HG03159 (cell line): Measurements from ENCODE around the gene SLC37A1.
A peak's percentile ranks its signal among the peaks of the same experiment; 100 is the strongest.
"Not testable (repeated sequence)": the region's sequence is repeated elsewhere in the genome, so short reads cannot be mapped to it uniquely, and the experiment has no call there.

Experiments
- ATAC-seq: cut with Tn5 transposase; IDR thresholded peaks from one replicate; pipeline ENCODE4 v1.9.1; 2021; ENCODE audit warnings: mild to moderate bottlenecking, moderate library complexity; ENCODE audit not compliant: unreplicated experiment

SLC37A1 gene

DNA sequence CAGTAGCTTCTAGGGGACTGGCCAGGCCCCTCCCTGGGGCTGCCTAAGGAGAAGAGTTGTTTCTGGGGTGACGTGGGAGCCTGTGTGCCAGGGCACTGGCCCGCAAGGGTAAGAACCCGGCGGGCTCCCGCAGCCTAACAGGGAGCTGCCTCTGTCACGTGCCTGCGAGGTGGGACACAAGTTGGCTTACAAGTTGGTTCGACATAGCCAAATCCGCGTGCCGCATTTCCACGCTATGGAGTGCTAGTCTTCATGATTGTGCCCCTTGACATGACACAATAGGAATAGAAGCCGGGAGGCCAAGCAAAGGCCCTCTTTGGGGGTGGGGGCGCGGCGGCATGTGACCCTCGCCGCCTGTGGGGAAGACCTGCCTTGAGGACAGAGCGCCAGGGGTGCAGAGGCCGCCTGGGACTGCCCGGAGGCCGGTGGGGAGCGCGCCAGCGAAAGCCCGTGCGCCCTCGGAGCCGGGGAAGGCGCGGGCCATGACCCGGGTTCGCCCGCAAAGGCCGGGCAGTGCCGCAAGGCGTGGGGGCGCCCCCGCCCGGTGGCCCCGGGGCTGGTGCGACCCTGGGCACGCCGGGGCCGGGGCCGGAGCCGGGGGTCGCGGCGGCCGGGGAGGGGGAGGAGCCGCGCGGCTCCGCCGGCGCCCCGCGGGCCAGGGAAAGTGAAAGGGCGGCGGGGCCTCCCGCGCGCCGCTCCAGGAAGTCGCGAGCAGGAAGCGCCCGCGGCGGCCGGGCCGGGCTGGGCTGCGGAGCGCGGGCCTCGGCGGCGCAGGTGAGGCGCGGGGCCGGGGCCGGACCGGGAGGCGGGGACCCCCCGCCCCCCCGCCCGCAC is at the start of gene SLC37A1:
Gene SLC37A1, plus strand, starts transcription at position 702 of the 834 bp plus-strand sequence. CDS start 4,603 bp downstream, outside the sequence.
- ATAC-seq = peak; percentile 55

DNA sequence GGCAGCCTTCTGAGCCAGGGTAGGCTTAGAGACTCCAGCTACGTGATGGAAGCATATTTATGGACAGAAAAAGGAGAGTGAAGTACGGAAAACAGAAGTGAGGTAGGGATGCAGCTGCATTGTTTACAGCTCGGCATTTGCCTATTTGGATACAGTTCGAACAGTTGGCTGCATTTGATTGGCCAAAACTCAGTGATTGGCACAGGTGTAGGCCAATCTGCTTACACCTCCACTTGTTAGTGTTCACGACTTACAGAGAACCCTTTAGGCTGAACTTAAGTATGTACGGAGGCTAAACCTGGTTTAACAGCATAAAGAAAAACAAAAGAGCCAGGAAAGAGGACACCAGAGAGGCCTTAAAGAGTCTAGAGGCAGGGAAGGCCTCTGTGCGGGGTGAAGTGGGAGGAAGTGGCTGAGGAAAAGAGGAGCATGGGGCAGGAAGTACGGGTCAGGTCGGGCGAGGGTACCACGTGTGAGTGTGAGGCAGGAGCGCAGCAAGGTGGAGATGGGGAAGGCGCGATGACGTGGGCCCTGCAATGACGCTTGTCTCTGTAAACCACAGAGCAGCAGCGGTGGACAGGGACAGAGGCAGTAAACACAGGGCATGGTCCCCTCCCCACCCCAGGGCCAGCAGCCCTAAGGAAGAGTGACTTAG is 49.7 kb upstream of the SLC37A1 start:
- no peak for ATAC-seq

DNA sequence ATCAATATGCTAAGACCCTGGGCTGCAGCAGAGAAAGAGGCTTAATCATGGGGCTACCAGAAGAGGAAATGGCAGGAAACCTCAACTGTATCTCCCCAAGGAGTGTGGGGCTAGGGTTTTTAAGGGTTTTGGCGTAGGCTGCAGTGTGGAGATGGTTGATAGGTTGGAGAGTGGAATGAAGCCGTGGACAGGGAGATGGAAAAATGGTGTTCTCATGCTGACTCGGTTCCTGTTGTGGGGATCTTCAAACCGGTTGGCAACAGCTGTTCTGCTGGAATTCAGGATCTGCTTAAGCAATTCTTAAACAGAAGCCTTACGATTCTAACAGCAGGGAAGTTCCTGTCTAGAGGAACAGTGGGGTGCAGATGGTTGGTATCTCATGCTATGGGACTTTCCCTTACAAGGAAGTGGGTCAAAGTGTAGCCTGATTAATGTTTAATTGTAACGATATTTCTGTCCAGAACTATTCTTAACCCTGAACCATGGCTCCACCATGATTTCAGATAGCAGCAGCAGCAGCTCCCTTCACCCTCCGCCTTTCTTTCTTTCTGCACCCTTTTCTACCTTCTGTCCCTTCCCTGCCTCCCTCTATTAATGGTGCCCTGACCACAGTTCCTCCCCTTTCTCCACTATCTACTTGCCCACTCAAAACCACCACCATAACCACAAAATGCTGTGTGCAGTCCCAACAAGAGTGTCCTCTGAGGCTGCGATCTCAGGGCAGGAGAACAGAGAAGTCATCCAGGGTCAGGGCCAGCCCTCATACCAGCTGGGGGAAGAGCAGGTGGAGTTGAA is 48.4 kb upstream of the SLC37A1 start:
- no peak for ATAC-seq

DNA sequence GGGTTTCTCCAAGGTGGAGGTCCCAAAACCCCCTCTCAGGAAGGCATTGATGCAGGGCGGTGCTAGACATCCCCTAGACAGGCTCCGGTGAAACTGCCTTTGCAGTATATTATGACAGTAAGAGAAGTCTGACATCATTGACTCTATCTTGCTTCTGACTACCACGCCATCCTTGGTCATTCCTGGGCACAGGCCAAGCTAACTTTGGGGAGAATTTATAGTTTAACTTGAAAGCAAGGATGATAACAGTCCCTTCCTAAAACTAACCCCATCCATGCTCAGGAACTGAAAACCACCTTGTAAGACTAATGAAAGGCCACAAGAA is 47.9 kb upstream of the SLC37A1 start:
- ATAC-seq = no peak

DNA sequence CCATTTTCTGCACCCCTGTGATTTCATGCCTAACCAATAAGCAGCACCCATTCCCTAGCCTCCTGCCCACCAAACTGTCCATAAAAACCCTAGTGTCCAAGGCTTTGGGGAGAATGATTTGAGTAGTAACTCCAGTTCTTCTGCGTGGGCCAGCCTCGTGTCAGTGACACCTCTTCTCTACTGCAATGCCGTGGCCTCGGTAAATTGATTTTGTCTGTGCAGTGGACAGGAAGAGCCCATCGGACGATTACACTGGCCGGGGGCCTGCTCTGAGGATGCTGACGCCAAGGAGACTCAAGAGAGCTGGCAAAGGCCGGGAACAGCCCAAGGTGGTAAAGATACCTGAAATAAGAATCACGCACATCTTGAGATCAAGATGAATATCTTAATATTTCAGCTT is 47.0 kb upstream of the SLC37A1 start:
- ATAC-seq = no peak

DNA sequence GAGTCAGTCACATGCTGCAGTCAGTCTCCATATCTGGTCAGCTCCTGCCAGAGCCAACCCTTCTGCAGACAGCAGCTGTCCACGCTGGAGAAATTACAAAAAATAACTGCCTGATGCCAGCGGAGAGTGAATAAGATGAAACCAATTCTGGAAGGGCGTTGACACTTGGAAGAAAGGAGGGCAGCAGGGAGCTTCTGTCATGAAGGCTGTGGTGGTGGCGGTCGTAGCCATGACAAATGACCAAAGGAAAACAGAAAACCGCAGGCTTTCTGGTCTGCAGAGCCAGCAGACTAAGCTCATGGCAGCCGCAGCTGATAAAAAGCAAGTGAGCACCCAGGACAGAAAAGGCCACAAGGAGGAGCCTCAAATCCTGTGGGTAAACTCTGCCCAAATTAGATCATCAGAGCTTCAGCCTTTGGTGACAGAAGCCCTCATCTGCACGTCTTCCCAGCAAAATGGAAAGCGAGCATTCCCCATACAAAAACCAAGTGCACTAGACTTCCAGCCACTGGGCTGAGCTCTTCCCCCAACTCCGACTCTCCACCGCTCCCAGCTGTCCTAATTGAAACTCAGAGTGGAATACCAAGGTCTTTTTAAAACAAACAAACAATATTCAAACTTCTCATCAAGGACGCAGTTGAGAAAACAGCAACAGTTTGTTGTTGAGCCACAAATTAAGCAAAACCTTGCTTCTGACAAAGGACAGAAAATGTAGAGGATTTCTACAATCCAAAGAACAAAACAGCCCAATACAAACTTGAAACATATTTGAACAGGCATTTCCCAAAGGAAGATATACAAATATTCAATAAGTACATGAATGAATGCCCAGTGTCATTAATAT is 46.3 kb upstream of the SLC37A1 start:
- ATAC-seq = no peak

DNA sequence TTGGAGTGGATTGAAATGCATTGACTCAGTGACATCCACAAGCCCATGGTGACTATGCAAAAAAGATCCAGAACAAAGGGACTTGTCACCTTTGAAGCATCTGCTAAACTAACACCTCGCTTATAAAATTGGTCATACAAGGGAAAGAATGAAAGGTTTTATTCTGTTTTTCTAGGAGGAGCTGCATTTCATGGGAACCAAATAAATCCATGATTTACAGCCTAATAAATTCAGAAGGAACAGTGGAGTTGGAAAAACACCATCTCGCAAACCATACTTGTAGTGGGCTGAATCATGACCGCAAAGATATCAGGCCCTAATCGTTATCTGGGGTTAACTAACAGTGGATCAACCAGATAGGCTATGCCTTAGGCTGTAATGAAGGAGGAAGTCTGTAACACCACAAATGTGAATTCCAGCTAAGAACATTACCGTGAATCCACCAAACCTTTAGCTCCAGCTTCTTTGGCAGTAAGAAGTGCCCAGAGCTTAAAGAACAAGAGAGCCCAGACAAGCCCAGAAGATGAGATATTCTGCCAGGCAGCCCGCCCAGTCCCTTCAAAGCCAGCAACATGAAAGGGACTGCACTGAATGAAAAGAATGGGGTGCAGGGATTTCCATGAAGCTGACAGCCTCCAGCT is 45.0 kb upstream of the SLC37A1 start:
- no peak for ATAC-seq

DNA sequence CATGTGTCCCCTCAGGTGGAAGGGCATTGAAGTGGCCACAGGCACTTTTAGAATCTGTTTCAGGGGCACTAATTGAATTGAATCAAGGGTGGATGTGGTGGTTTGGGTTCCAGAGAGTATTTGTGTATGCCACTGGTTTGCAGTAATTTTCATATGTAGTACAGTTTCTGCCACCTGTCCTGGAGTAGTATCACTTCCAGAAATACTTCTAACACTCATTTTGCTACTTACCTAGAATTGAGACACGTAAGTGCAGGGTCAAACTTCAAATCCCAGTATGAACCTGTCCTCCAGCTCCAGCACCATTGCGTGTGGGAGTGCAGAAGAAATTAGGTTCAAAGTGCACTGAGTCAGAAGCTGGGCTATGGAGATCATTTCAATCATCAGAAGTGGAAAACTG is 44.4 kb upstream of the SLC37A1 start:
- peak; percentile 39 for ATAC-seq

DNA sequence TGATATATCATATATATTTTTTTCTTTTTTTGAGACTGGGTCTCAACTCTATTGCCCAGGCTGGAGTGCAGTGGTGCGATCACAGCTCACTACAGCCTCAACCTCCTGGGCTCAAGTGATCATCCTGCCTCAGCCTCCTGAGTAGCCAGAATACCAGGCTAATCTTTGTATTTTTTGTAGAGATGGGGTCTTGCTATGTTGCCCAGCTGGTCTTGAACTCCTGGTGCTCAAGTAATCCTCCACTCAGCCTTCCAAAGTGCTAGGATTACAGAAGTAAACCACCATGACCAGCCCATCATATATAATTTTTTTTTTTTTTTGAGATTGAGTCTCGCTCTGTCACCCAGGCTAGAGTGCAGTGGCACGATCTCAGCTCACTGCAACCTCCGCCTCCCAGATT is 43.9 kb upstream of the SLC37A1 start:
- ATAC-seq = not testable (repeated sequence)

DNA sequence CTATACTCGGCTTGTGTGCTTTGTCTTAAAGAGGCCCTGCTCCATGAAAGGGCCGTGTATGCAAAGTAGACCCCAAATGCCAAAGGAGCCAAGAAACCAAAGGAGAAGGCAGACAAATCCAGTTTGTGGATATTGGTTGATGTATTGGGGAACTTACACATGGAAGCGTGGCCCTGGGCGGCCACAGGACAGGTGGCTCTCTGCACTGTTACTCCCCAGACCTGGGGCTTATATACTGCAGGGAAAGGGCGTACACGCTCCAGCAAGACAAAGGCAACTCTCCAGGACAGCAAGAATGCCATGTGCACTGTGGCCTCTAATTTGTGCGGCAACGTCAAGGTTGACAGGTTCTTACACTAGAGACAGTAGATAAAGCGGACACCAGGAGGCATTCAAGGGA is 42.4 kb upstream of the SLC37A1 start:
- ATAC-seq = no peak

DNA sequence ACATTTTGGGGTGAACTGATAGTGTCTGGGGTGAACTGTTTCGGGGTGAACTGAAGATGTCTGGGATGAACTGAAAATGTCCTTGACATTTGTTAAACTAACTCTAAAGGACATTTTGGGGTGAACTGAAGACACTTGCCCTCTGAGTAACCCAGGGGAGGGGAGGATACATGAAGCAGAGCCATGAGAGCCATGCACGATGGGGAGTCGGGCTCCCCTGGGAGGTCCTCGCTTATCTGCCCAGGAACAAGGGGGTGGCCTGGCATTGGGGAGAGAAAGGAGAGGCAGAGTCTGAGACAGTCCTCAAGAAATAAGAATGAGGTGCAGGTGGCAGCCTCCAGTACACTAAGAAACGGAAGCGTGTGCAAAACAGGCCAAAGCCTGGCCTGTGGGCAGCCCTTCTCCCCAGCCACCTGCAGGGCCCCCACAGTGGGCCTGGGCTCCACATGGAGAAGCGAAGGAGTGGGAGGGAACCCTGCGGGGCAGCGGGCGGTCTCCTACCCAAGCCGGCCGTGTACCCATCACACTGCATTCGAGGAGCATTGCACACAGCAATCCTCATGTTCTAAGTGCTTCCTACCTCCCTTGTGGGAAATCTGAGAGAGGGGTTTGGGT is 41.8 kb upstream of the SLC37A1 start:
- ATAC-seq = no peak

DNA sequence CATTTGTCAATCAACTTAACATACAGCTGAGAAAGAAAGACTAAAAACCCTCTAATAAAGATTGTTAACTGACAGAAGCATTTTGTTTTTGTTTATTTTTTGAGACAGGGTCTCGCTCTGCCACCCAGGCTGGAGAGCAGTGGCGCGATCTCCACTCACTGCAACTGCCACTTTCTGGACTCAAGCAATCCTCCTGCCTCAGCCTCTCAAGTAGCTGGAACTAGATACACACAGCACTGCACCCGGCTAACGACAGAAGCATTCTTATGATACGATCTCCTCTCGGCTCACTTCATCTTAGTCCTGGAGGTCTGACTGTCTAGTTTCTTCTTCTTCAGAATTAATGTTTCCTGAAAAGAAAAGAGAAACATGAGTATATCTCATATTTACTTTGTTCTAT is 41.1 kb upstream of the SLC37A1 start:
- ATAC-seq = no peak

DNA sequence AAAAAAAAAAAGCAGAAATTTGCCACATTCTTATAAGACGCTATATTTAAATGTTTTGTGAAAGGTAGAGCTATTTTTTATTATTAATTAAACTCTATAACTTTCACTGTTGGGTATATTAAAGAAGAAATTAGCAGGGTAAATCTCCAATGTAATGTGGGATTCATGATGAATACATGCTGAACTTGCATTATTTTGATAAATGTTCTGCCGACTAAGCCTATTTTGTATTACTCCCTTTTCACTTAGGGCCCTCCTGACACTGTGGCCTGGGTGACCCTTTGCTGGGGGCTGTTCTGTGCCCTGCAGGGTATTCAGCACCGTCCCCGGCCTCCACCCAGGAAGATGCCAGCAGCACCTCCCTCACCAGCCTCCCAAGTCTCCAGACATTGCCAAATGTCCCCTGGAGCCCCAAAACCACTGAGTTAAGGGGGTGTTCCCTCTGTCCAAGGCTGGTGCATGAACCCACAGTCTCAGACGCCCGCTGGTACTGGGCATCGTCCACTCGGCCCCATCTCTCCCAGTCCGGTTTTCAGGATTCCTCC is 40.1 kb upstream of the SLC37A1 start:
- ATAC-seq = no peak

DNA sequence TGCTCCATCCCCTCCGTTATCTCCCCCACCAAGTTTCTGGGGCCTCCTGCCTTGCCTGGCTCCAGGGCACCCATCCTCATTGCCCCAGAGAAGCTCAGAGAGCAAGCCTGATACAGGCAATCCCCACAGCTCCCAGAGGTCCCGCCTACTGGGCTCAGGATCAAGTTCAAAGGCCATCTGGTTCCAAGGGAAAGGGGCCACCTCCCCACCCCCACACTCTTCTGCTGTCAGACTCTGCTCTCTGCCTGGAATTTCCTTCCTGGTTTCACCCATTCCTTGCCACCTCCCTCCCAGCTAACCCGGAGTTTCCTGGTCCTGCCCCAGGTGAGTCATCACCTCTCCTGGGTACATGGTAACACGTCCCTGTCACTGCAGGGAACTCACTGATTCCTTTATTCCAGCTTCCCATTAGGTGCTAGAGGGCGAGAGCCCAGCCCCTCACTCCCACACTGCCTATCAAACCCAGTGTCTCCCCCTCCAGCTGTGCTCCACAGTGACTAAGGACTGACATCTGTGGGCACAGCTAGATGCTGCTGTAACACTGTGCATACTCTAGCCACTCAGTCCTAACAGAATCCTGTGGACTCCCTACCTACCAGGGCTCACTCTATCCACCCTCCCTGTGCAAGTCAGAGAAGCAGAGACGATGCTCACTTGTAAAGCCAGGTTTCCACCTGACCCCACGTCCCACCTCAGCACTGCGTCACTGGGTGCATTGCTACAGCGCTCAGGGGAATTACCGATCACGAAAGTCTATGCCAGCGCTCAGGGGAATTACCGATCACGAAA is 39.4 kb upstream of the SLC37A1 start:
- no peak for ATAC-seq

DNA sequence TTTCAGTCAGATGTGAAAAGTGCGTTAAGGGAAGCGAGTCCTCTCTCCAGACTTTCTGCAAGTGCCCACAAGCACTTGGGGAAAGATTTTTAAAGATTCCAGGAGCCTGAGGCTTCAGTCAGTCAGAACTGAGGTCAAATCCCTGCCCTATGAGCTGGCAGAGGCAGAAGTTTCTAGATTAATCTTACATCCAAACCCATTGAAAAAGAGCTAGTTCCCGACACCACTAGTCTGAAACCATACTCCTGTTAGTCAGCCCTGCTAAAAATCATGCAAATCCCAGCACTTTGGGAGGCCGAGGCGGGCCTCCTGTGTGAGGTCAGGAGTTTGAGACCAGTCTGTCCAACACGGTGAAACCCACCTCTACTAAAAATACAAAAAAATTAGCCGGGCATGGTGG is 38.6 kb upstream of the SLC37A1 start:
- ATAC-seq = no peak

DNA sequence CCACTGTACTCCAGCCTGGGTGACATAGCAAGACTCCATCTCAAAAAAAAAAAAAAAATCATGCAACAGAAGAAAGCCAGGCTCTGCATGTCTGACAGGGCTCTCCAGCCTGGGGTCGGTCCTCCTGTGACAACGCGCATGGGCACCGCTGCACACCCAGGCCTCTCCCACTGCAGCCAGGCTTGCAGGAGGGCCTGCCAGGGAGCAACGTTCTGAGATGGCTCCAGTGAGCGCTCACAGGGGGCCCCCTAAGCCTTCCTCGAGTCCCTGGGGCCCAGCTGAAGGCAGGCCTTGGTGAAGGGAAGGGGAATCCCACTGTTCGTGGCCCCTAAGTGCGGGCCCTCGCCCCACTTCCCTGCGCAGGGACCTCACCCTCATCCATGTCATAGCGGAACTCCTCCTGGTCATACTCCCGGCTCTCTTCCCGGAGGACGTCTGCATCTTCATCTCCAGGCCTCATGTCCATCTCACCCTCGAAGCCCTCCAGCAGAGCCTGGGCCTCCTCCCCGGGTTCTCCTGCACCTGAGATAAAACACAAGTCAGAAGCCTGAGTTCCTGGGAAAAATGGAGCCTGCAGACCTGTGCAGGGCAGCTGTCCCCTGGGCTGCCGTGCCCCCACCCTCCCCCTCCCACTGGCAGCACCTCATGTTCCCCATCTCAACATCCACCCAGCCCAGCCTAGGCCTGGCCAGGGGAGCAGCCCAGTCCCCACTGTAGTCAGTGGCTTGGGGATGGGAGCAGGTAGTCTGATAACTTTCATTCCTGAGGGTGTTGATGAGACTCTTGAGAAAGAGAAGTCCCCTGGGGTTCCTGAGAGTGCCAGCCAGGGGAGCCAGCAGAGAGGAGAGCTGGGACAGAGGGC is 37.9 kb upstream of the SLC37A1 start:
- no peak for ATAC-seq

DNA sequence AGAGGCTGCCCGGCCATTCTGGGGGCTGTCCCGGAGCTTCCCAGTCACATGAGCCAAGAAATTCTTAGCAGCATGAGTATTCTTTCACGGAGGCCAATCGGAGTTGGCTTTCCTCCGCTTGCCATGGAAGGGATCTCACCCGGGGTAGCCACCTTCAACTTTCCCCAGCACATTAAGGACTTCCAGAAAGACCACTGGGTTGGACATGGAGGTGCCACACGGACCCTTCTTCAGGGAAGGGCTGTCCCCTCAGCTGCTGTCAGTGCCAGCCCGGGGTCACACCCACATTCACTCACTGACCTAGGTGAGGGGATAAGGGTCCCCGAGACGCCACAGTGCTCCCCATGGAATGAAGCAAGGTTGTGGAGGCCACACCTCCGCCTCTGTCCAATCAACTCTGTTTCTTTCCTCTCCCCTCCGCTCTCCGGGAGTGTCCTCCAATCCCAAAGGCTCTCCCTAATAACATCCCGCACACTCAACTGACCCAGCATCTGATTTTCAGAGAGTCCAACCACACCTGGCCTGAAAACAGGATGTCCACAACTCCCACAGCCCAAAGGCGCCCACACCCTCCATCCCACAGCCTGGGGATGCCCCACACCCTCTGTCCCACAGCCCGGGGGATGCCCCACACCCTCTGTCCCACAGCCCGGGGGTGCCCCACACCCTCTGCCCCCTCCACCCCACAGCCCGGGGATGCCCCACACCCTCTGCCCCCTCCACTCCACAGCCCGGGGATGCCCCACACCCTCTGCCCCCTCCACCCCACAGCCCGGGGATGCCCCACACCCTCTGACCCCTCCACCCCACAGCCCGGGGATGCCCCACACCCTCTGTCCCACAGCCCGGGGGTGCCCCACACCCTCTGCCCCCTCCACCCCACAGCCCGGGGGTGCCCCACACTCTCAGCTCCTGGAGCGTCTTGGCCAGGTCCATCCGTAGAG is 37.0 kb upstream of the SLC37A1 start:
- no peak for ATAC-seq
